HG02981 (cell line): ENCODE results near the gene COX5A.

ENCODE experiments used
- ATAC-seq: cut with Tn5 transposase; IDR thresholded peaks from one replicate; pipeline ENCODE4 v1.9.1; 2021; ENCODE audit warnings: mild to moderate bottlenecking, moderate library complexity; ENCODE audit not compliant: unreplicated experiment

The COX5A gene

DNA sequence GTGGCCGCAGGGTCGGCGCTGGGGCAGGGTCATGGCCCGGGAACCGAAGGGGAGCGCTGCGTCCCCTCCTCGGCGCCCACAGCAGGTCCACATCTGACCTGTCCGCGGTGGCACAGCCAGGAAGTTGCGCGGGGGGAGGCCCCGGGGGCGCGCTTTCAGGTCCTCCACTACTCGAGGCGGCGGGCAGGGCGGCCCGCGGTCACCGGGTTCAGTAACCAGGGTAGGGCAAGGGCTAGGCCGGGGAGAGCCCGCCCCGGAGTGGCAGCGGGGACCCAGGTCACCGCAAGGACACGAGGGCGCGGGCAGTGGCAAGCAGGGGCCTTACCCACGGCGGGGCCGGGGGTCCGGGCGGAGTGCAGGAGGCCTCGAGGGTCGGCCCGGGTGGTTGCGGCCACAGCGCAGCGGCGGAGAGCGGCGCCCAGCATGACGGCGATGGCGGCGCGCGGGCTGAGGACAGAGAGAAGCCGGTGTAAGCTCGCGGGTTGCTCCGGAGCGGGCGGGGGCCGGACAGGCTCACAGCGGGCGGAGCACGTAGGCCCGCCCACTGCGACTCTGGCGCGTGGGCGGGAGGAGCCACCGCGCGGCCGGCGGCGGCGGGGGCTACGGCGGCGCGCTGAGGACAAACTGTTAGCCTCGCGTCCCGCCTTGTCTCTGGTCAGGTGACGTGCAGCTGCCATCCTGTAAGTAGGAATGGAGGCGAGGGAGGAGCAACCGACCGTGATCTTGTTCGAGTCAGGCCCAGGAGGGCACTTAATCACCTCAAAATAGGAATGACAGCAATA is at the start of gene COX5A:
Gene COX5A, minus strand, starts transcription at position 484 of the 782 bp plus-strand sequence. Its CDS starts 59 bp downstream, at position 425.
- ATAC-seq: peak; percentile 89

DNA sequence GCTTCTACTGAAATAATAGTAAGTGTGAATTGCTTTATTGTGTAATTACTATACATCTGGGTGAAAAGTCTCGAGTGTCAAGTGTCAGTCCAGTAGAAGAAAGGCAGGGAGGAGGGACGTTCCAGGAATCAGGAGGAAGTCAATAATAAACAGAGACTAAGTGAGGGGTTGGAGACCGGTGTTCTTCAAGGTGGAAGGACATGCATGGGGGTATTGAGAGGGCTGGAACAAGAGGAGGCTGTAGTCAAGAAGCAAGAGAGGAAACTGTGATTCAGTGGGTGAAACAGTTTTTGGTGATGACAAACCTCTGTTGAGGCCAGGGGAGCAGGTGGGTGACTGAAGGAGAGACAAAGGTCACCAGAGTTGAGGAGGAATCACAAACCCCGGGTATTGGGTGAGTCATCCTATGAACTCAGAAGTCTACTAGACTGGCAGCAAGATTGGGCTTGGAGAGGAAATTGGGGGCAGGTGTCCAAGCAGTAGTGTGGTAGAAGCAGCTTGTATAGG is 45.9 kb upstream of the COX5A start:
- ATAC-seq: no peak

DNA sequence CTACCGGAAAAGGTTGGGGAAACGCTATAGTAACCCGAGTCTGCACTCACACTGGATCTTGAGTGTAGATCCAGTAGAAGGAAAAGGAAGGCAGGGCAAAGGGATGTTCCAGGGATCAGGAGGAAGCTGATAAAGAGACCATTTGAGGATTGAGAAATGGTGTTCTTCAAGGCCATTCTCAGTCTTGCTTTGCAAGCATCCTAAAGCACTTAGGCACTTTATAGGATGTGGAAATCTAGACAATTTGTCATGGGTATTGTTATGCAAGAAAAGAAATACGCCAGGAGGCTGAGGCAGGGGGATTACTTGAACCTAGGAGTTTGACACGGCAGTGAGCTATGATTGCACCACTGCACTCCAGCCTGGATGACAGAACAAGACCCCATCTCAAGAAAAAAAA is 44.3 kb upstream of the COX5A start:
- ATAC-seq: no peak

DNA sequence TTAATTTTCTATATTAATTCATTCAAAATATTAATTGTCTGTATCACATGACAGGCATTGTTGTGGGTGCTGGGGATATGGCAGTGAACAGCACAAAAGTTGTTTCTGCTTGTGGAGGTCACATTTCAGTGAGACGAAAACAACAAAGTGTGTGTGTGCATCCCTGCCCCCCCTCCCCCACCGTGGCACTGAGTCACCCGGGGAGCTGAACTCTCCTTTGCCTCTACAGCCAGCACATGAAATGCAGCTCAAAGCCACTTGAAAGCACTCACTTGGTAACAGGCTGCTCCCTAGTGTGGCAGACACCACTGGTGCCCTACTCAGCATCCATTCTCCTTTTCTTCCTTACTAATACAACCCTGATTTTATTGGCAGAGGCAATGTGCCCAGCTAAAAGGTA is 40.6 kb upstream of the COX5A start:
- no peak for ATAC-seq

DNA sequence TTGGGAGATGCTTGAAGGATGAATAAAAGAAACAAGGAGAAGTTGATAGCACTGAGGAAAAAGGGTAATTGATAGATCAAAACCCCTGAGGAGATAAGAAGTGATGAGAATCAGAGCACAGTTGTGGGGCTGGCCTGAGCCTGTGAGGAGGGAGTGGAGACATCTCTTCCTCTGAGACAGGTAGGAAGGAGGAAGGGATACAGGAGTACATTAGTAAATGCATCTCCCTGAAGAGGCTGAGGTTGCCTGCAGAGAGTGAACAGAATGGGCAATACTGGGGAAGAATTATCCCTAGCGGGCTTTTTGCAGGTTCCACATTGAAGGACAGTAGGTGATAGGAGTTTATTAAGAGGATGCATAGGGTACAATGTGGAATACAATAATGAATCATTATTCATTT is 40.2 kb upstream of the COX5A start:
- ATAC-seq: no peak

GRCh38 chr15:74977599-74977998 is 39.7 kb upstream of the COX5A start:
- no peak for ATAC-seq

DNA sequence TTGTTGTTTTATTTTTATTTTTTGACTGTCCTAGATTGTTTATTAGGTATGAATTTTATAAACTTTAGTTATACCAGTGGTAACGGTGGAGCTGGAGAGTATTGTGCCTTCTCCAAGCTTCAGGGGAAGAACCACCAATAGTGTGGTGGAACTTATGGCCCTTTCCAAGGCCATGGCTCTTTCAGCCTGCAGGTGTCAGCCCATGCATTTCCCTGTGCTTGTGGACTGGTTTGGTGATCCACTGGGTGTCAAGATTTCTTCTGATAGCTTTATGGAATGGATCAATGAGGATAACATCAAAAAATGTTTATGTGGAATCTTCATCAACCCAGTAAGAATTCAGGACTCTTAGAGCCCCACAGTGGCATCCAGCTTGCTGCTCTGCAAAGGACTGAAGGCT is 38.3 kb upstream of the COX5A start:
- ATAC-seq: no peak

DNA sequence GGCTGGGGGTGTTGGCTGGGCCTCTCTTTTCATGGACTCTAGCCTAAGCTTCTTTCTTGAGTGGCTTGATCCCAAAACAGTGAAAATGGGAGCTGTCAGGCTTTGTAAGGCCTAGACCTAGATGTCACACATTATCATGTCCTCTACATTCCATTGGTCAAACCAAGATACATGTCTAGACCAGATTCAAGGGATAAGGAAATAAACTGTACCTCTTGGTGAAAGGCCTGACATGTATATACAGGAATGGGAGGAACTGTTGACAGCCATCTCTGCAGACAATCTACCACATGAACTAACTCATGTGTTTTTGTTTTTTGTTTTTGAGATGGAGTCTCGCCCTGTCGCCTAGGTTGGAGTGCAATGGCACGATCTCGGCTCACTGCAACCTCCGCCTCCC is 29.8 kb upstream of the COX5A start:
- no peak for ATAC-seq

GRCh38 chr15:74964794-74965193 is 26.9 kb upstream of the COX5A start:
- ATAC-seq: no peak

- no peak for ATAC-seq
These were observed 25.3 kb upstream of the COX5A start for GRCh38 chr15:74963213-74963612.

DNA sequence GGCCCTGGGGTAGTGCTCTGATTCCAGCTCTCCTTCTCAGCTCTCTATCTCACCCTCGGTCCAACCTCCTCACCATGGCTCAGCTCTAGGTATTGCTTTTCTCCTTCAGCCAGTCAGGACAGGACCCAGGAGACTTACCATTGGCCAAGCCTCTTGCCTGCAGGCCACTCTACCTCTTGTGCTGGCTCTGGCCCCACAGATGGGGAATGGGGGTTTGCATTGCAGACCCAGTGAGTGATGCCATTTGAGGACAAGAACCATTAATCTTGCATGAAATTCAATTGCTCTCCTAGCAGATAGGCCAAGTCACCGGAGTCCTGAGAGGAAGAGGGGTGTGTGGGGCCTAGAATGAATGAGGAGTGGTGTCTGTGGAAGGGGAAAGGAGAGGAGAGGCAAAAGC is 24.8 kb upstream of the COX5A start:
- no peak for ATAC-seq

- ATAC-seq: no peak
These were observed 24.3 kb upstream of the COX5A start for GRCh38 chr15:74962219-74962618.

- ATAC-seq: no peak
These were observed 23.7 kb upstream of the COX5A start for GRCh38 chr15:74961616-74962015.

DNA sequence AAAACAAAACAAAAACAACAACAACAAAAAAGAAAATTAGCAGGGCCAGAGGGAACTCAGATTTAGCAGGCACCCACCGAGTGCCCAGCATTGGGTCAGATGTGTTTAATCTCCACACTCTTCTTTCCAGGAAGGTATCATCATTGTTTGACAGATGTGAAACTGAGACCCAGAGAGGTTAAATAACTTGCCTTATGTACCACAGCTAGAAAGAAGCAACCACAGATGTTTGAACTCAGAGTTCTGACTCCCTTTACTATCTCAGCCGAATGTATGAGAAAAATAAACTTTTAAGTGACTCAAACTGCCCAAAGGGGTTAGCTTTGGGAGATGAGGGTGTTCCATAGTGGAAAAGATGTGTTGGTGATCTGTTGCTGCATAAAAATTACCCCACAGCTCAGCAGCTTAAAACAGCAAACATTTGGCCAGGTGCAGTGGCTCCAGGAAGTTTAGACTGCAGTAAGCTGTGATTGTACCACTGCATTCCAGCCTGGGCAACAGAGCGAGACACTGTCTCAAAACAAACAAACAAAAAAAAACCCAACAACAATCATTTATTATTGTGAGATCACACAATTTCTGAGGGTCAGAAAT is 23.2 kb upstream of the COX5A start:
- ATAC-seq: no peak

- ATAC-seq: no peak
These were observed 22.4 kb upstream of the COX5A start for GRCh38 chr15:74960286-74960685.

DNA sequence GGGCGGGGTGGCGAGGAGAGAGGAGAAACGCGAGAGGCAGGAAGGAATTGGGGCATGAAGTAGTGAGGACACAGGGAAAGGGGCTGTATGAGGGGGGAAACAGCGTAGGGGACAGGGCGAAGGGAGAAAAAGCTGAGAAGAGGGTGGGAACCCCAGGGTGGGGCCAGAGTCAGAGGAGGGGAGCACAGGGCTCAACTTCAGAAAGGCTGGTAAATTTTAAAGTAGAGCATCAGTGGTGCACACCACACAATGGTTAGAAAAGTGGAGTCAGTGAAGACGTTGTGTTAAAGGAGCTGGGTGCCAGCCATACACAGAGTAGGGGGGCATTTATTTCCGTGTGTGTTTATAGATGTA is 21.7 kb upstream of the COX5A start:
- no peak for ATAC-seq

DNA sequence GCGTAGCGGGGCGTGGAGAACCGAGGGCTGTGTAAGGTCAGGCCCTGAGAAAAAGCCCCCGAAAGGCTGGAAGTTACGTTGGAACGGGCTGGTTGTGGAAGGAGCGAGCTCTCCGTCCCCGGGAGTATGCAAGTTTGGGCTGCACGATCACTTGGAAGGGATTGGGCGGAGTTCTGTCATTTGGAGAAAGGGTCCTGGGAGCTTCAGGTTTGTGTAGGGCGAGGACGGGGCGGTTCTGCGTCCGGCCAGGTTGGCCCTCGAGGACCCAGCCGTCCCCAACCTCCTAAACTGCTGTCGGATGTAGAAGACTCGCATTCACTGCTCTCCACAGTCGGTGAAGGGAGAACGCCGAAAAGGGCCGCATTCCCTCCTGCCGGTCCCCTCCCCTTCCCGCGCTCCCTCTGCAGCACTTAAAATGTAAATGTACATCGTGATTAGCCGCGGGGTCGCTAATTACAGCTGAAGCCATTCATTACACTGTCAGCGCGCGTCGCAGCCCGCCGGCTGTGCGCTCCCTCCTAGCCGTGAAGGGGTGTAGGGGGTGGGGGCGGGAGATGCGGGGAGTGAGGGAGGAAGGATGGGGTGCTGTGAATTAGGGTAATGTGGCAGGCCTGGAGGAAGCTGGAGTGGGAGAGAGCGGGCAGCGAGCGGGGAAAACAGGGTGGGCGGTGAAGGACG is 21.2 kb upstream of the COX5A start:
- ATAC-seq: no peak

DNA sequence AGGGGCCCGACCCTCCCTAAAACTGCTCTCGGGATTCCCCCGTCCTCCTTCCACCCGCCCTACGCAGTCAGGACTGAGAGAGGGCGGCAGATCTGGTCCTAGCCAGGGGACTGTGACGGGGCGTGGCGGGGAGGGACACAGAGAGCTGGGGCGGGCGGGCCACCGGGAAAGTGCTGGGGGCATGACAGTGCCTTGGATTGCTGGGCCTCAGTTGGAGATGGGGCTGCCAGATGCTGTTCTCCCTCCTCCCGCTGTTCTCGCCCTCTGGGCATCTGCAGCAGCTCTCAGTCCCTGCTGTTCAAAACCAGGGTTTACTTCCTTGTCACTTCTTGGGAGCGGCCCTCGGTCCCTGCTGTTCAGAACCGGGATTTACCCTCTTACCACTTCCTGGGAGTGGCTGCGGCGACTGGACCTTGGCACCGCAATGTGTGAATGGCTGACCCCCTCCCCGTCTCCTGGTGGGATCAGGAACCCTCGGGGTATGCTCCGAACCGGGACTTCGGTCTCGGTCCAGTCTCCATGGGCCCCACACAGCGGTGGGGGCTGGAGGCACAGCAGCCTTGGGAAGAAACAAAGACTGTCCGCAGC is 20.5 kb upstream of the COX5A start:
- no peak for ATAC-seq

- no peak for ATAC-seq
These were observed 19.7 kb upstream of the COX5A start for GRCh38 chr15:74957476-74958035.

- peak; percentile 64 for ATAC-seq
These were observed 19.0 kb upstream of the COX5A start, which contains the start of gene RPP25 for GRCh38 chr15:74956648-74957475. Gene RPP25, minus strand, starts transcription at chr15:74956772. Its CDS starts 189 bp downstream, at chr15:74956583.
